WTC11 (cell line): ENCODE data around the gene MAML2. TPM values are rescaled to one million over a fixed set of nuclear protein-coding genes. Genes with fewer than 3 reads are reported as not detected.

Experiments used
- ATAC-seq: fragments of 200-7000 bp; cut with Tn5 transposase; 2 replicates; pipeline ENCODE4 v1.10.0; 2021; ENCODE audit warnings: mild to moderate bottlenecking, moderate library complexity
- CTCF ChIA-PET: fragments of 300-600 bp; sonication (Branson Sonifier 250); formaldehyde crosslinking; loops from one replicate; lab custom pipeline; 2021; ENCODE audit warnings: antibody characterized with exemption; lab: Charles Lee
- POLR2A ChIA-PET: fragments of 350-600 bp; sonication (Branson Sonifier 250); formaldehyde crosslinking; loops from one replicate; lab custom pipeline; 2021; ENCODE audit warnings: antibody characterized with exemption; lab: Charles Lee
- DNase-seq: peaks from one replicate; pipeline ENCODE4 v3.0.0; 2021; ENCODE audit warnings: low spot score
- H3K27ac Mint-ChIP-seq: 2 replicates; pipeline ENCODE4 v1.8.0; 2021; ENCODE audit warnings: mixed read lengths
- H3K27me3 Mint-ChIP-seq: 2 replicates; pipeline ENCODE4 v1.8.0; 2021; ENCODE audit warnings: low read depth, mild to moderate bottlenecking, moderate library complexity, mixed read lengths
- H3K36me3 Mint-ChIP-seq: 2 replicates; pipeline ENCODE4 v1.8.0; 2021; ENCODE audit warnings: mixed read lengths
- H3K4me1 Mint-ChIP-seq: 2 replicates; pipeline ENCODE4 v1.8.0; 2022; ENCODE audit warnings: mixed read lengths
- H3K4me3 Mint-ChIP-seq: 2 replicates; pipeline ENCODE4 v1.8.0; 2021; ENCODE audit warnings: mild to moderate bottlenecking, moderate library complexity, mixed read lengths
- H3K9me3 Mint-ChIP-seq: 2 replicates; pipeline ENCODE4 v1.8.0; 2021; ENCODE audit warnings: mixed read lengths
- CREM ChIP-seq: sonication (generic); formaldehyde crosslinking; IDR thresholded peaks from 2 replicates; pipeline ENCODE4 v1.8.1; 2022; ENCODE audit warnings: mild to moderate bottlenecking, missing genetic modification reagents, moderate library complexity
- ESRRA ChIP-seq: sonication (generic); formaldehyde crosslinking; IDR thresholded peaks from 2 replicates; pipeline ENCODE4 v1.8.1; 2022; ENCODE audit warnings: mild to moderate bottlenecking, missing genetic modification reagents, borderline replicate concordance
- ETV6 ChIP-seq: sonication (generic); formaldehyde crosslinking; IDR thresholded peaks from 2 replicates; pipeline ENCODE4 v1.8.1; 2022; ENCODE audit warnings: mild to moderate bottlenecking, missing genetic modification reagents
- MXD4 ChIP-seq: fragments of 250-450 bp; sonication (Bioruptor Pico); IDR thresholded peaks from 2 replicates; pipeline ENCODE4 v1.8.0; 2021; ENCODE audit warnings: mild to moderate bottlenecking, moderate library complexity, borderline replicate concordance
- MYBL2 ChIP-seq: sonication (generic); formaldehyde crosslinking; IDR thresholded peaks from 2 replicates; pipeline ENCODE4 v1.8.1; 2023; ENCODE audit warnings: mild to moderate bottlenecking, moderate library complexity, missing genetic modification reagents
- PRRX2 ChIP-seq: fragments of 250-450 bp; sonication (Bioruptor Pico); IDR thresholded peaks from 2 replicates; pipeline ENCODE4 v1.8.0; 2021; ENCODE audit warnings: mild to moderate bottlenecking
- RELA ChIP-seq: sonication (generic); formaldehyde crosslinking; IDR thresholded peaks from 2 replicates; pipeline ENCODE4 v1.8.1; 2022; ENCODE audit warnings: missing genetic modification reagents, mild to moderate bottlenecking, borderline replicate concordance
- SMAD4 ChIP-seq: sonication (generic); formaldehyde crosslinking; IDR thresholded peaks from 2 replicates; pipeline ENCODE4 v1.8.0; 2022; ENCODE audit warnings: mild to moderate bottlenecking, missing genetic modification reagents
- TCF7 ChIP-seq: sonication (generic); formaldehyde crosslinking; IDR thresholded peaks from 2 replicates; pipeline ENCODE4 v1.8.0; 2022; ENCODE audit warnings: mild to moderate bottlenecking, low read depth, missing genetic modification reagents, moderate library complexity
- ZNF396 ChIP-seq: fragments of 250-450 bp; sonication (Bioruptor Pico); IDR thresholded peaks from 2 replicates; pipeline ENCODE4 v1.8.0; 2021; ENCODE audit warnings: mild to moderate bottlenecking, moderate library complexity, borderline replicate concordance
- total RNA-seq: library from RNA; stranded (reverse); gene quantifications from 3 replicates; pipeline ENCODE4 v1.2.3, GENCODE V29; 2021
- TF ChIP-seq, protein P1 (sequence below): sonication (generic); formaldehyde crosslinking; IDR thresholded peaks from 2 replicates; pipeline ENCODE4 v1.8.1; 2023; ENCODE audit warnings: mild to moderate bottlenecking, missing genetic modification reagents
- TF ChIP-seq, protein P2 (sequence below): sonication (generic); formaldehyde crosslinking; IDR thresholded peaks from 2 replicates; pipeline ENCODE4 v1.8.0; 2023; ENCODE audit warnings: missing genetic modification reagents, mild to moderate bottlenecking, borderline replicate concordance
- TF ChIP-seq, protein P3 (sequence below): fragments of 250-450 bp; sonication (Bioruptor Pico); IDR thresholded peaks from 2 replicates; pipeline ENCODE4 v1.9.0; 2021; ENCODE audit warnings: mild to moderate bottlenecking

MAML2 gene
- total RNA-seq, 1 experiment from 2014 or later, result 8.1 TPM

DNA sequence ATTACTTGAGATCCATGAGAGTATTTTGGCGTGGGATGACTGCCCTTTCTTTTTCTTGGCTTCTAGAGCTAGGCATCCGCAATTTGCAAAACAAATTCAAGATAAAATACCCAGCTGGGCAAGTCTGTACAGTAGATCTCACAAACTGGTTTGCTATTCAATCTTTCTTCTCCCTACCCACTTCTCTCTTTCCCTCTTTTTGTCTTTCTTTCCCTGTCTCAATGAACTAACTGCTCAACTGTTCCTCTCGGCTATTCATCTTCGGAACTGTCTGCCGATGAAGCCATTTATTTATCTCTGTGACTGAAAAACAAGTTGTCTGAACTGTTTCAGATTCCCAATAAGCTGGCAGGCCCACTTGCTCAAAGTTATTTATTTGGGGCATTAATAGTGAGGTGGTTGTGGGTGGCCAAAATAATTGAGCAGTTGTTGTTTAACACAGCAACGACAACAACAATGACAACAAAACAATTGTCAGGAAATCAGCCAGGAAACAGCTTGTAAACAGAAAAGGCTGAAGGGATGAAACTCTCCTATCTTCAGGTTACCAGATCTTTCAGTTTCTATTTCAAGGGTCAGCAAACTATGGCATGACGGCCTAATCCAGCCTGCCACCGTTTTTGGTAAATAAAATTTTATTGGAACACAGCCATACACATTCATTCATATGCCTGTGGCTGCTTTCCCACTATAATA is 343.1 kb downstream of the MAML2 start (continued):
- TF ChIP-seq, protein P1, sequence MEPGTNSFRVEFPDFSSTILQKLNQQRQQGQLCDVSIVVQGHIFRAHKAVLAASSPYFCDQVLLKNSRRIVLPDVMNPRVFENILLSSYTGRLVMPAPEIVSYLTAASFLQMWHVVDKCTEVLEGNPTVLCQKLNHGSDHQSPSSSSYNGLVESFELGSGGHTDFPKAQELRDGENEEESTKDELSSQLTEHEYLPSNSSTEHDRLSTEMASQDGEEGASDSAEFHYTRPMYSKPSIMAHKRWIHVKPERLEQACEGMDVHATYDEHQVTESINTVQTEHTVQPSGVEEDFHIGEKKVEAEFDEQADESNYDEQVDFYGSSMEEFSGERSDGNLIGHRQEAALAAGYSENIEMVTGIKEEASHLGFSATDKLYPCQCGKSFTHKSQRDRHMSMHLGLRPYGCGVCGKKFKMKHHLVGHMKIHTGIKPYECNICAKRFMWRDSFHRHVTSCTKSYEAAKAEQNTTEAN, result no peak
- TF ChIP-seq PRRX2 (CRISPR knock-in tag) (no peak), MYBL2 (CRISPR knock-in tag) (no peak), MXD4 (CRISPR knock-in tag) (no peak)

DNA sequence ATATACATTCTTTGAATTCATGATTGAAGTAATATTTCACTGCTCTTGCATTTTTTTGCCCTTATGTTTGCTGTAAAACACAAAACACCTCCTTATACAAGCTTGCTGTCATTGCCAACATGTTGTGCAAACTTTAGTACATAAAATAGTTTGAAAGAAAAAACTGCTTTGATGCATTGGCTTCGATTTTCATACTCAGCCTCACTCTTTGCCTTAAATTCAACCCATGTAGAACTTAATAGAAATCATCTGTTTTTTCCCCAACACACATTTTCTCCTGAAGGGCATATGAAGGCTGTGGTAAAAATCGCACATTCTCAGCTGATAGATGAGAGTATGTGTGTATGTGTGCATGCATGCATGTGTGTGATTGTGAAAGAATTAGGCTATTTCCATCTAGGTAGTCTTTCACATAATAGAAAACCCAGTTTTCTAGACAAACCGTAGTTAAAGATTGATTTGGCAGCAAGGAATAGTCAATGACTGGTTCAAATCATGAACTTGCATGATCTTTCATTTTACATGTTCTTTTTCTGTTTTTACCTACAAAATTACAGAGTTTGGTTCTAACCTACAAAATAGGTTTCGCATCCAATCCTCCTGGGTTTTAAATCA is 346.3 kb downstream of the MAML2 start:
- no peaks in the 10 kb centered on the region for H3K27me3 Mint-ChIP-seq
- ChIA-PET POLR2A (no interaction called here), CTCF (no interaction called here)
- no peak for TF ChIP-seq ZNF396
- TF ChIP-seq ETV6 (CRISPR knock-in tag), result no peak
- TF ChIP-seq CREM, result no peak
- TF ChIP-seq SMAD4 (CRISPR knock-in tag), result no peak
- TF ChIP-seq, protein P2, sequence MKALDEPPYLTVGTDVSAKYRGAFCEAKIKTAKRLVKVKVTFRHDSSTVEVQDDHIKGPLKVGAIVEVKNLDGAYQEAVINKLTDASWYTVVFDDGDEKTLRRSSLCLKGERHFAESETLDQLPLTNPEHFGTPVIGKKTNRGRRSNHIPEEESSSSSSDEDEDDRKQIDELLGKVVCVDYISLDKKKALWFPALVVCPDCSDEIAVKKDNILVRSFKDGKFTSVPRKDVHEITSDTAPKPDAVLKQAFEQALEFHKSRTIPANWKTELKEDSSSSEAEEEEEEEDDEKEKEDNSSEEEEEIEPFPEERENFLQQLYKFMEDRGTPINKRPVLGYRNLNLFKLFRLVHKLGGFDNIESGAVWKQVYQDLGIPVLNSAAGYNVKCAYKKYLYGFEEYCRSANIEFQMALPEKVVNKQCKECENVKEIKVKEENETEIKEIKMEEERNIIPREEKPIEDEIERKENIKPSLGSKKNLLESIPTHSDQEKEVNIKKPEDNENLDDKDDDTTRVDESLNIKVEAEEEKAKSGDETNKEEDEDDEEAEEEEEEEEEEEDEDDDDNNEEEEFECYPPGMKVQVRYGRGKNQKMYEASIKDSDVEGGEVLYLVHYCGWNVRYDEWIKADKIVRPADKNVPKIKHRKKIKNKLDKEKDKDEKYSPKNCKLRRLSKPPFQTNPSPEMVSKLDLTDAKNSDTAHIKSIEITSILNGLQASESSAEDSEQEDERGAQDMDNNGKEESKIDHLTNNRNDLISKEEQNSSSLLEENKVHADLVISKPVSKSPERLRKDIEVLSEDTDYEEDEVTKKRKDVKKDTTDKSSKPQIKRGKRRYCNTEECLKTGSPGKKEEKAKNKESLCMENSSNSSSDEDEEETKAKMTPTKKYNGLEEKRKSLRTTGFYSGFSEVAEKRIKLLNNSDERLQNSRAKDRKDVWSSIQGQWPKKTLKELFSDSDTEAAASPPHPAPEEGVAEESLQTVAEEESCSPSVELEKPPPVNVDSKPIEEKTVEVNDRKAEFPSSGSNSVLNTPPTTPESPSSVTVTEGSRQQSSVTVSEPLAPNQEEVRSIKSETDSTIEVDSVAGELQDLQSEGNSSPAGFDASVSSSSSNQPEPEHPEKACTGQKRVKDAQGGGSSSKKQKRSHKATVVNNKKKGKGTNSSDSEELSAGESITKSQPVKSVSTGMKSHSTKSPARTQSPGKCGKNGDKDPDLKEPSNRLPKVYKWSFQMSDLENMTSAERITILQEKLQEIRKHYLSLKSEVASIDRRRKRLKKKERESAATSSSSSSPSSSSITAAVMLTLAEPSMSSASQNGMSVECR (CRISPR knock-in tag), result no peak
- no peak for TF ChIP-seq RELA (CRISPR knock-in tag)
- no peak overlapping the region for H3K27ac Mint-ChIP-seq
- ATAC-seq (no peak), DNase-seq (no peak)
- no peaks in the 10 kb centered on the region for H3K36me3 Mint-ChIP-seq
- H3K4me1 Mint-ChIP-seq, result peaks cover 31% of the 10 kb centered on the region
- no peaks in the 10 kb centered on the region for H3K9me3 Mint-ChIP-seq
- no peak overlapping the region for H3K4me3 Mint-ChIP-seq

DNA sequence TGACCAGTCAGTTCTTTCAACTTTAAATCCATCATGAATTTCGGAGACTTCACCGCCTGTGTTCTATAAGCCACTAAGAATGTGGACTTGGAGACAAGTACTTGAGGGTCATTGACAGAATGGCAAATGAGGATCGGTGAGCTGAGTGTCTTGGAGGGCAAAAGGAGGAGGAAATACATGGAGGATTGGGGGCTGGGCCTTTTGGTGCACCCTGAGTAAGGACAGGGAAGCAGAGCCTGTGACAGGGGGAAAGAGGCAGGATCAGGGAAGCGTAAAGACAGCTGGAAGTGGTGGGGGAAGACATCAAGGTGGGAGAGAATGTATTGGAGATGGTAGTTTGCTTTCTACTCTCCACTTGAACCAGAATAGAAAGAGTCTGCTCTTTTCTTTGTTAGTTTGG is 348.7 kb downstream of the MAML2 start:
- CTCF ChIA-PET, result interaction anchor here (0.7 to 1.6 kb wide), 3 partner anchors 18 to 396 kb away, joined by 3 to 6 read pairs (median 4); partner anchors contain the start of genes CCDC82, JRKL and MAML2
- H3K4me1 Mint-ChIP-seq, result peaks cover 40% of the 10 kb centered on the region
- TF ChIP-seq, protein P3, sequence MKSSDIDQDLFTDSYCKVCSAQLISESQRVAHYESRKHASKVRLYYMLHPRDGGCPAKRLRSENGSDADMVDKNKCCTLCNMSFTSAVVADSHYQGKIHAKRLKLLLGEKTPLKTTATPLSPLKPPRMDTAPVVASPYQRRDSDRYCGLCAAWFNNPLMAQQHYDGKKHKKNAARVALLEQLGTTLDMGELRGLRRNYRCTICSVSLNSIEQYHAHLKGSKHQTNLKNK (CRISPR knock-in tag), result no peak
- TF ChIP-seq ESRRA (CRISPR knock-in tag) (no peak), RELA (CRISPR knock-in tag) (no peak), TCF7 (CRISPR knock-in tag) (no peak)
- TF ChIP-seq, all 79 proteins: peak for 0
- POLR2A ChIA-PET, result interaction anchor here (0.6 kb wide), 1 partner anchor 12 kb away, joined by 3 read pairs; no protein-coding TSS in a partner anchor
- ATAC-seq (peak; percentile 68), DNase-seq (no peak)
- Mint-ChIP-seq H3K4me3 (no peak overlapping the region), H3K9me3 (no peaks in the 10 kb centered on the region), H3K36me3 (no peaks in the 10 kb centered on the region), H3K27me3 (no peaks in the 10 kb centered on the region), H3K27ac (no peak overlapping the region)
